Epithelial cell of prostate (primary cell): ENCODE results near the gene DLG2.
A peak's percentile ranks its signal among the peaks of the same experiment; 100 is the strongest.

Experiments used
- DNase-seq: peaks from one replicate; pipeline ENCODE4 v3.0.0-alpha.2; 2011; ENCODE audit warnings: low read depth, low spot score
- H3K27ac ChIP-seq: fragments of 450-650 bp; 2 replicates; pipeline ENCODE4 v1.5.1; 2017; ENCODE audit warnings: mild to moderate bottlenecking

DLG2 gene

DNA sequence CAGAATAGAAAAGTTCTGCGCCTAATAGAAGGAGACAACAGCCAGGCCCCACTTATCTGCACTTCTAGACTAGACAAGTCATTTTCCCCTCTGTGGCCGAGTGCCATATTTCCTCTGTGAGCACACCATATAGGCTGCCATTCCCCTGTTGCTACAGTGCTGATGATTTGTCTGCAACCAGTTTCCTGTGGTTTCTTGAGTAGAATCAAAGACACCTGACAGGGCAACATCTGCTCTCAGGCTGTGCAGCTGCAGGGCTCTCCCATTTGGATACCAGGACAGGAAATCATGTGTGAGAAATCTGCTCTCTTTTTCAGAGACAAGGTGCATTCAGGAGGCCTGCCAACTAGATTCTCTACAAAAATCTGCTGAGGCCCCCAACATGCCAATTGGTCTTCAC is 879.3 kb downstream of the DLG2 start:
- no peak overlapping the region for H3K27ac ChIP-seq
- DNase-seq = no peak

DNA sequence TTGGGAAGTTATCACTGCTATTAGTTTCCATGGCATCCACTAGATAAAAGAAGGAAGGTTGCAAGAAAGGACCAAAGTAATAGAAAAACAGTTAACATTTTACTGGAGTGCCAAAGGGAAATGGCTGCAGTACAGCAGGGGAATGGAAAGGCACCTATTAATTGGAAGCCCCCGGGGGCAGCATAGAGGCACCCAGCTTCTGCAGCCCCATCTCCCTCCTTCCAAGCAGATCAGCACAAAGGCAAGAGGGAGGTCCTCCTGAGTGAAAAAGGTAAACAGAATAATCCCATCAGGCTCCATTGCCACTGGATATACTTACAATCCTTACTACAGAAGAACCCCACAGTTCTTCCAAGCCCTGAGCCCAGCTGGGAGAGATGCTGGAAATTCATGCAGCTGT is 887.1 kb downstream of the DLG2 start:
- DNase-seq = no peak
- H3K27ac ChIP-seq = no peak overlapping the region

DNA sequence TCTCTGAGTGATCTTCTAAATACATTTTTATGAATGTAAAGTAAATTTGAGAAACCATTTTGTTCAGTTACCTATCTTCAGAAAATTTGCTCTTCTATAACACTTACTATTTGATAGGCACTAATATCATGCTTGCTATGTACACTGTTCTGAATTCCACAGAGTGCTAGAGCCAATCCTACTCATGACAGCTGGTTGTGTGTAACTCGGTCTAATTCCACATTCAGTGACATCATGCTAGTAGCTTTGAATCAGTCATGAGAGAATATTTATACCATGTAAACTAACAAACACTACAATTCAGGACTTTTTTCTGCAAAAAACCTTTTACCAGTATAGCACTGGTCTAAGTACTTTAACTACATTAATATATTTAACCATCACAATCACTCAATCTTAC is 902.9 kb downstream of the DLG2 start:
- no peak for DNase-seq

DNA sequence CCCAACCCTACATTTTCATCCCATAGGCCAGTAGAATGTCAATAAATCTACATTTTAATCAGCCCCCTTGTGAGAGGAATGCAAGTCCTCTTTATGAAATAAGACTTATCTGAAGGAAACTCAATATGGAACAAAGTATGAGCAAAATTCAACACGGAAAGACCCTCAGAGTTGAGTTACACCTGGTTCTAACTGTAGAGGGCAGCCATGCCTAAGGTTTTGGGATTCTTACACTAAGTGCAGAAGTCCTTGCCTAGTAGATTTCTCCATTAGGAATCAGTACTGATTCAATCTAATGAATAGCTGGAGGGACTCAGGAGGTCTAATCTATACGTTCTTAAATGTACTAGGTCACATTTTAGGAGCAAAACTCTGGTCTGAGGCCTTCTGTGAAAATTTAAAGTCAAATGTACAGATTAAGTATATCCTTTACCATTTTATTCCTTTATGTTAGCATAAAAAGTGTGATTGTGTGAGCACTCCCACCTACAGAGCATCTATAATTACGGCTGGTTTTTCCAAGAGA is 904.5 kb downstream of the DLG2 start:
- H3K27ac ChIP-seq = no peak overlapping the region
- no peak for DNase-seq

More for the DNA sequence above, 902.9 kb downstream of the DLG2 start:
- no peak overlapping the region for H3K27ac ChIP-seq

DNA sequence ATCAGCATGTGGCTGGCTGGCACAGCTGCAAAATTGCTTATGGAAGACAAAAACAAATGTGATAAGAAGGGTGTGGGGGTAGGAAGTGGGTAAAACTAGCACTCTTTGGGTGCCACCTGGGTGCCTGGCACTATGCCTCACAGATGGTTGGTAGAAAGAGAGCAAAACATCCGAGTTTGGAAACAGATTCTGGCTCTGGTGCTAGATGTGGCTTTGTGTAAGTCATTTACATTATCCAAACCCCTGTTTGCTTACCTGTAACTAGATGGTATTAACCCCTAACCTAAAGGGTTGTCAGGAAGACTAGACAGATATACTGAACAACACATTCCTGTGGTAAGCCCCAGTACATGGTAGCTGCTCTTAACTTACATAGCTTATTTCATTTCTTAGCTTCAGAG is 905.6 kb downstream of the DLG2 start:
- H3K27ac ChIP-seq = no peak overlapping the region
- DNase-seq = no peak

DNA sequence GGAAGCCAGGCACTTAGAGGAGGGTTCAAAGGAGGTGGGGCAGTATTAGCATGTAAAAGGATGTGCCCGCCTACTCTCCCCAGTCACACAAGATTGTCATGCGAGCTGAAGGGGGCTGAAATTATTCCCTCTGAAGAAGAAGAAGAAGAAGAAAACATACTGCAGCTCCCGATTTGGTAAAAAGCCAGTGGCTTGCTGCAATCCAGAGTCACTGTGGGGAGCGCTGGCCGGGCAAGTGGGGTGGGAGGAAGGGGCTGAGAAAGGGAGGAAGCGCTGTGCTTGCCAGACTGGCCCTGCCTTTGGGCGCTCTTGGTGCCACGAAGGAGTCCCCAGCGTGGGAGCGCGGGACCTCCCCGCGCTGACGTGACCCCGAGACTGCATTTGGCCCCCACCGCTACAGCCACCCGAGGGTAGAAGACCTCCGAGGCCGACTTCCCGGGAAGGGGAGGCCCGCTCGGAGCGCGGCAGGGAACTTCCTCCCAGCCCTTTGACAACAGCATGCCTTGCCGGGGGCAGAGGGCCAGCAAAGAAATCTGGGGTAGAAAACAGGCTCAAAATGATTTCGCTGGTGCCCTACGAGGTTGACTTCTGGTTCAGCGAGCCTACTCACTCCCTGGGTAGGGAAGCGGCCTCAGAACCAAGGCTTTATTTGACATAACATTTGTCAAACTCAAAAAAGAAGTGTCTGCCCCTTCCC is 906.3 kb downstream of the DLG2 start:
- DNase-seq = no peak
- no peak overlapping the region for H3K27ac ChIP-seq

DNA sequence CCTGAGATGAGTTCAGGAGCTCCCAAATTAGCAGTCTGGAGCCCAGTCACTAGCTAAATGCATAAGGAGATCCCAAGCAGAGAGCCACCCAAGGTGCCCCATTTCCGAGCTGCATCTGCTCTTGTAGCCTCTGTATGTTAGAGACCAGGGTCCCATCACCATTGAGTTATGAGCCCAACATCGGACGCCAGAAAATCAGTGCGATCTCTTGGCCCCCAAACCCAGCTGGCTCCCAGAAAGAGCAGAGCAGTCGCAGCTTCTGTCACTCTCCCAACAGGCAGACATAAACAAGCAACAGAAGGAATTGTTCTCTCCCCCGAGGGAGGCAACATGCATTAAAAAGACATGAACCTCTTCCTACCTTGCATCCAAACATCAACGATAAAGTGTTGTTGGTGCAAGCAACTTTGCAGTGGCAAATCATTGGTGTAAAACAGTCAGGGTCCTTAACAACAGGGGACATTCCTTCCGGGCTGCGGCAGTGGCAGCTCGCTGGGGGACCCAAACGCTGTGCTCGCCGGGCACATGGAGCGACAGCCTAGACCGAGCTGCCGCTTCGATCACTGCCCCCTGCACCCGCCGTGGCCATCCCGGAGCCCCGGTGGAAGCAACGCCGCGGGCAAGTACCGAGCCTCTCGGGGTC is 907.1 kb downstream of the DLG2 start:
- no peak overlapping the region for H3K27ac ChIP-seq

DNA sequence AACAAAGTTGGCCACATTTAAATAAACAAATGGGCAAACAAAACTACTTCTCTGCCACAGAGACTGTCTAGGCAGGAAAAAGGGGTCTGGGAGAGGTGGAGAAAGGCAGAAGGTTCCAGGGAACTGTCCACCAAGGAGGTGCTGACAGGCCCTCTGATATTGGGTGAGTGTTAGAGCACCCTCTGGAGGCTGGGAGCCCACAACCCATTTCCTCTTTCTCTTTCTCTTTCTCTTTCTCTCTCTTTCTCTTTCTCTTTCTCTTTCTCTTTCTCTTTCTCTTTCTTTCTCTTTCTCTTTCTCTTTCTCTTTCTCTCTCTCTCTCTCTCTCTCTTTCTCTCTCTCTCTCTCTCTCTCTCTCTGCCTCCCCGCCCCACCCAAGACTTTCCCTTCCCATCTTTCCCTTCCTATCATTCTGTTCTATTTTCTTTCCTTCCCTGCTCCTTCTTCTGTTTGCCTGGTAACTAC is 912.8 kb downstream of the DLG2 start:
- DNase-seq = peak; percentile 14
- H3K27ac ChIP-seq = no peak overlapping the region

More for the DNA sequence above, 907.1 kb downstream of the DLG2 start:
- DNase-seq = no peak

DNA sequence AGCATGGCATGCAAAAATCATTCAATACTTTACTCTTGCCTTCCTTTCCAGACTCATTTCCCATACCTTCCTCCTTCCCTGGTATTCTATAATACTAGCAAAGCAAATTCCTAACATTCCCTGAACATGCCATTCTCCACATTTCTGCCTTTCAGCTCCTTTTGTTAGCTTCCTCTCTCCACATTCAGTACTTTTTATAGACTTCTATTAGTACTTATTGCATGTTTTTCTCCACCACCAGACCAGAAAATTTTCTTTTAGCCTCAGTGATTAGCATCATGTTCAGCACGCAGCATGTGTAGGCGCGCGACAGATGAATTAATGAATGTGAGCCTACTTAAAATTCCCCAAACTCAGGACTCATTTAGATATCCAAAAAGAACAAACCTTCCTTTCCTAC is 935.3 kb downstream of the DLG2 start:
- no peak for DNase-seq

DNA sequence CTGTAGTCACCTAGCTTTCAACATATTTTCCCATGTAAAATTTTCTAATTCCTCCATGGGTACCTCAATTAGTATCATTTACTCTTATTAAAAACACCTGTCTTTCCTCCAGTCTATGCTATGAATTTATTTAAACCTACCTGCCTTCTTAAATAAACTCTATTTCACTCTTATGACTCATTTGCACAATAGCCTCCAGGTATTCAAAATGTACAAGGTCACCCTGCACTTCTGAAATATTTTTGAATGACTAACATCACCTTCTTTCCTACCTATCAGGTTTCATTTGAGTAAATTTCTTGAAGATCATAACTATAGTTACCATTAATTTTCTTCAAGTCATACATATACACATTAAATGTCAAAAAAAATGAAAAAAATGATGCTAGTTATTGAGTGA is 939.7 kb downstream of the DLG2 start:
- no peak overlapping the region for H3K27ac ChIP-seq
- peak; percentile 6 for DNase-seq

More for the DNA sequence above, 935.3 kb downstream of the DLG2 start:
- no peak overlapping the region for H3K27ac ChIP-seq

DNA sequence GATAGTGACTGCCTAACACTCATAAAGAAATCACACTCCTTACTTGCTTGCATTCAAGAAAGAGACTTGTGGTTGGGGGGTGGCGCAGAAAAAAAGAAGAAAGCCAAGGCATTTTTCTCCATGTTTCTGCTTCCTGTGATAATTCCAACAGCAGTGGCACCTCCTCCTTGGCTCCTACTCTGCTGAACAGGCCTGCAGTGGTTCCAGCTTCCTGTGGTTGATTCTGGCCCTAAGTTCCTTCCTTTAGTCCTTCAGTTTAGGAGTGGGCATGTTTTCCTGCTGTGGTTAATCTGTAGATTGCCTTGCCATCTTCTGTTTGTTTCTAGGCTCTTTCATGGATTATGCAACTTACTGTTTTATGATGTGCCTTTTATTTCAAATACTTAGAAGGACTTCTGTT is 940.4 kb downstream of the DLG2 start:
- DNase-seq = no peak
- no peak overlapping the region for H3K27ac ChIP-seq

DNA sequence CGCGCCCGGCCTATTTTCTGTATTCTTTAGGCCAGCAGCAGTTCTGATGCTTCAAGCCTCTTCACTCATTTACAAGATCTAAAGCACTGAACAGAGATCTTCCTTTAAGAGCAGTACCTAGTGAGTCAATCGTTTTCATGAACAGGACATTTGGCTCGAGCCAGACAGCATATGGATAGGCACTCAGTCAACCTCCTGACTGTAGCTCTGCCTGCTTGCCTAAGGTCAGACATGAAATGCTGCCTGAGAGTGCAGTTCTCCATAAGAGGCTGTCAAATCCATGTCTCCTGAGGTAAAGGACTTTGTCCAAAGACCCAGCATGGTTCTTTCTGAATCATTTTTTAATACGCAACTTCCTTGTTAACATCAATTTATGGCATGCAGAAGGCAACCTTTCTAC is 941.2 kb downstream of the DLG2 start:
- no peak for DNase-seq
- no peak overlapping the region for H3K27ac ChIP-seq

DNA sequence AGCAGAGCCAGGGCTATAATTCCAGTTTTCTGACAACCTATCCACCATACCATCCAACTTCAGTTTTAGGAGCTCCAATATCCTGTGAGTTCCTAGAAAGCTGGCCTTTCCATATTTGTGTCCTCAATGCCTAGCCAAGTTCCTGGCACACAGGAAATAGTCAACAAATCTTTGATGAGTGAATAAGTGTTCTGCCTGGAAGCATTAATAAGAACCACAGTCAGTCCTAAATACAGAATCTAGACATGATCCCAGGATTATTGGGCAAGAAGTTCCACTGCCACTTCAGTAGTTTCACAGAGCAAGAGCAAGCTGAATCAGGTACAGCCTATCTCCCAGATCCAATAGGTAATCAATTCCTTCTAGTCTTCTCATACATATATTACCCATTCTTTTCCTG is 942.0 kb downstream of the DLG2 start:
- no peak overlapping the region for H3K27ac ChIP-seq
- DNase-seq = no peak

DNA sequence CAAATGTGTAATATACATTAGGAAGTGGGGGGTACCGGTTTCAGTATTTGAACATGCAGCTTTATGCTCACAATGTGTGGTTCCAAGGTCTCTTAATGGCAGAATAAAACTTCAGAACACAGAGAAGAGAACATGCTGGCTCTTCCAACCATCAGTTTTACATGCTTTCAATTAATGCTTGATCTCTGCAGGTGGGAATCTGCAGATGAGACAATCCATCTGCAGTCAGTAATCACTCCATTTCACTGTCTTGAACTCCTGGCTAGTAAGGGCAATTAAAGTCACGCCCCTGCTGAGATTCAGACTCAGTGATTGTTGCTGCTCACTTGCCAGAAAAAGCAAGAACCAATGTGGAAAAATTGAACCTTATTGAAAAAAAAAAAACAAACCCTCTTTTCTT is 945.7 kb downstream of the DLG2 start:
- H3K27ac ChIP-seq = no peak overlapping the region
- DNase-seq = no peak

DNA sequence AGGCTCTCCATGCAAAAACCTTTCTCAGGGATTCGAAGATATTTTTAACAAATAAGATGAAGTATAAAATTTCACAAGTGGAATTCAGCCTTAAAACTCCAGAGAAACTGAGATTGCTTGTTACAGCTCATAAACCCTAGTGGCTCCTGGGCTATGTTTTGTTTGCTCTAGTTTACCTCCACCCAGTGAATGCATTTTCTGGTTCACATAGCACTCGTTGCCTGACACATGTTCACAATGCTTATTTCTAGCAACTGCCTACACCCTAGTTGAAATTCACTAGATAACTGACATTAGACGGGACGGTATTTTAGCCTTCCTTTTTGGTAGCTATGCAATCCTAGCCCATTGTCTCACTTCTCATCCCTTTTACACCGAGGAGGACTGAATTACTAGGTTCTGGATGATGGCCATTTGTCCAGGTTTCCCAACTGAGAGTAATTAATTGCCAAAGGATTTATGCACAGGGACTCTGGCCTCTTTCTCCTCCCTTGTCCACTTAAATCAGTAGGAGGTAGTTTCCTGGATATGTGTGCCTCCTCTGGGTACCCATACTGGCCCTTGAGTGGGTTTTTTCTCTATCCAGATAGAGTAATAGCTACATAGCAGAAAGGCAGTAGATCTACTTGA is 951.6 kb downstream of the DLG2 start:
- no peak for DNase-seq
- no peak overlapping the region for H3K27ac ChIP-seq

DNA sequence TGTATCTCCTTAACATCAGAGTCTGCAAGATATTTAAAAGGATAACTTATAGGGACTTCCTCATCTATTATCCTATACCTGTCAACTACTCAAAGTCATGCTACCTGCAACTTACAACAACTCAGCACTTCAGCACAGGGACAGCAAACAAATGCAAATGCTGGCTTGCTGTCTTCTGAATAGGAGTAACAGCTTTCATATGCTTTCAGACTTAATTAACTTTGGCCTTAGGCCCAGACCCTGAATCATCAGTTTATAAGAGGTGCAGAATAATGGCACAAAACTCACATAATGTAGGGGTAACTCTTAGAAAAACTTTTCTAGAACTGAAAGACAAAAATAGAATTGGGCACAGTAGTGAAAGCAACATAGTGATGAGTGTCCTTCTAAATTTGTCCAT is 953.4 kb downstream of the DLG2 start:
- H3K27ac ChIP-seq = no peak overlapping the region
- DNase-seq = no peak

DNA sequence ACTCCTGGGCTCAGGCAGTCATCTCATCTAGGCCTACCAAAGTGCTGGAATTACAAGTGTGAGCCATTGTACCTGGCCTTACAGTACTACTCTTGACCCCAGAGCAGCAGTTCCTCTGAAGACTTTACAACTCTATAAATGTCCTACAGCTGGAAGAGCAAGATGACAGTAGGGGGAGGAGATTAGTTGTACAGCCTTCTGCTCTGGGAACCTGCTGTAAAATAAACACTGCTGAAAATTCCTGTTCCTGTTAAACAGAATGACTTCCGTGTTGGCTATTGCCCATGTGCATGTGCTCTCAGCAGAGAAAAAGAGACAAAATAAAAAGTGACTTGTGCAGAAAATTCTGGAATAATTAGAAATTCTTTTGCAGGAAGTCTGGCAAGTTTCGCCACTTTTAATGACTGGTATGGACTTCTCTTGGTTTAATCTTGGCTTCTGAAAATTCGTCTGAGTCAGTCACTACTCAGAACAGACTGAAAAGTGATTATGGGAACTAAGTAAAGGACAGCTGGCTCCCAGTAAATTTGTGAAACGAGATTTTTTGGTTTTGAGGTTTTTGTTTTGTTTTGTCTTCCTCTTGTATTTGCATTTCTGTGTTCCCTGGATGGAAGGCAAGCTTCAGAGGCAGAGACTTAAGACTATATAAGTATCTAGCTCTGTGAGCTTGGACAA is 955.7 kb downstream of the DLG2 start:
- no peak overlapping the region for H3K27ac ChIP-seq
- no peak for DNase-seq

DNA sequence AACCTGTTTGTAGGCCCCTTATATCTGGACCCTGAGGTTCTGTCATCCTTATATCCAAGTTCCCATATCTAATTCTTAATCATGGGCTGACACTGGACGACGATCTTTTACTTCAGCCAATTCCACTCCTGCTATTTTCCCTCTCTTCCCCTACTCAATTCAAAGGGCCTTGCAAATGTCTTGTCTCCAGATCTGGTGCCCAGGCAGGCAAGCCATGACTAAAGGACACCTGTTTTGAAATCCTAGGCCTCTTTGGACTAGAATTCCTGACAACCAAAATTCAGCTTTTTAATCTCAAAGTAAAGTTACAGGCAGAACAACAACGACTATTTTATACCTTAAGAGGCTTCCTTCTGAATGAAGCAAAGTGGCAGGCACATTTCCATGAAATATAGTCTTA is 963.4 kb downstream of the DLG2 start:
- DNase-seq = no peak

DNA sequence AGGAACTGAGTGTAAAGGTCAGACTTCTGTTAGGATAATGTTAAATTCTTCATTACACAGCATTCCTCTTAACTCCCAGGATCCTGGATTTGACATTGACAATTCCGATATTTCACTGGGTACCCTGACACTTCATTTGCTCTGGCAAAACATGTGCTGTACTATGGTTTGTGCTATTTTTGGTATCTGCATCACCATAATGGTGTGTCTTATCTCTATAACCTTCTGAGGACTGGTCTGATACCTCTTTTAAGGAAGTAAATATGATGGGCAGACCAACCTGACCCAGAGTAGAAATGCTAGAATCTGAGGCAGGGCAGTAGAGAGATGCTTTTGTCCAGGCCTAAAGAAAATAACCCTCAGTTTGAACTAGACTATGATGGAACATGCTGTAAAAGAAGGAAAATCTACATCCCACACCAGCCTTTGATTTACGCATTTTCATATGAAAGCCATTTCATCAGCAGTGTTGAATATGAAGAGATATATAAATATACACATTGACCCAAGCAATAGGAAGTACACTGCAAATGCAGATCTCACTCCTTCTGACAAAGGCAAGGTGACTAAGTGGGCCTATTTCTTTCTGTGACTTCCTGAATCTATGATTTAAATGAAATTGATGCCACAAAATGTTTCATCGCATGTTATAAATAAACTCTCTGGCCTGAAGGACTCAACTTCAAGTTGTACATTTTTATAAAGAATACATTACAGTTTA is 966.7 kb downstream of the DLG2 start:
- DNase-seq = no peak

More for the DNA sequence above, 963.4 kb downstream of the DLG2 start:
- no peak overlapping the region for H3K27ac ChIP-seq

DNA sequence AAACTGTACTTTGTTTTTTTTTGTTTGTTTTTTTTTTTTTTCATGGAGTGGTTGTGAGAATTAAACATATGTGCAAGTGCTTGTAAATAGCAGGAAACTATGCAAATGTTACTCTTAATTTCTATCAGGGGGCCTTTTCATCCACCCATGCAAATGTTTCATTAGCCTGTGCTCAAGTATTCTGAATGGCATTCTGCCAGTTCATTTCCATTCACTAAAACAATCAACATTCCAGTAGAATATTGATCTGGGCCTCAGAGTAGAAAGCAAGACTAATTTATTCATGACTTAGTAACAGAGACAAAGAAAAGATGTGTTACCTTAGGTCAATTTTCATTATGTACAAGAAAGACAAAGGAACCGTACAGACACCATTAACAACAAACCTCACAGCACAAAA is 971.4 kb downstream of the DLG2 start:
- H3K27ac ChIP-seq = no peak overlapping the region
- no peak for DNase-seq

More for the DNA sequence above, 966.7 kb downstream of the DLG2 start:
- H3K27ac ChIP-seq = no peak overlapping the region
